Bronchial epithelial cell (primary cell): ENCODE data around the gene ERBB4. TPM values are rescaled to one million over a fixed set of nuclear protein-coding genes. Genes with fewer than 3 reads are reported as not detected.
"Not testable (repeated sequence)": the region's sequence is repeated elsewhere in the genome, so short reads cannot be mapped to it uniquely, and the experiment has no call there.

Experiments used
- DNase-seq: peaks from one replicate; pipeline ENCODE4 v3.0.0-alpha.2; 2010; ENCODE audit warnings: low read depth
- FAIRE-seq: peaks from 2 replicates; lab custom pipeline; 2011; peaks lifted over from hg19 to GRCh38; lab: Jason Lieb, UNC
- H3K27me3 ChIP-seq: 2 replicates; pipeline ENCODE4 v1.5.1; 2011; ENCODE audit warnings: low read length; ENCODE audit not compliant: control insufficient read depth, insufficient read depth
- H3K36me3 ChIP-seq: 2 replicates; pipeline ENCODE4 v1.5.1; 2011; ENCODE audit warnings: low read length; ENCODE audit not compliant: control insufficient read depth, insufficient read depth
- H3K4me3 ChIP-seq: 2 replicates; pipeline ENCODE4 v1.5.1; 2011; ENCODE audit warnings: mild to moderate bottlenecking, low read depth, low read length, control low read depth
- total RNA-seq: library from RNA; depleted of rRNA; stranded (reverse); fragments of >200 nt; gene quantifications from 2 replicates; pipeline ENCODE4 v1.2.1, GENCODE V29; 2014
- TF ChIP-seq, protein P1 (sequence below): IDR thresholded peaks from 2 replicates; pipeline ENCODE4 v1.5.1; 2011; ENCODE audit warnings: mild to moderate bottlenecking, moderate library complexity, low read length, control low read depth, inconsistent platforms; ENCODE audit not compliant: insufficient read depth, severe bottlenecking

Gene ERBB4
- total RNA-seq, 1 donor from 2014 or later, result under 0.01 TPM

DNA sequence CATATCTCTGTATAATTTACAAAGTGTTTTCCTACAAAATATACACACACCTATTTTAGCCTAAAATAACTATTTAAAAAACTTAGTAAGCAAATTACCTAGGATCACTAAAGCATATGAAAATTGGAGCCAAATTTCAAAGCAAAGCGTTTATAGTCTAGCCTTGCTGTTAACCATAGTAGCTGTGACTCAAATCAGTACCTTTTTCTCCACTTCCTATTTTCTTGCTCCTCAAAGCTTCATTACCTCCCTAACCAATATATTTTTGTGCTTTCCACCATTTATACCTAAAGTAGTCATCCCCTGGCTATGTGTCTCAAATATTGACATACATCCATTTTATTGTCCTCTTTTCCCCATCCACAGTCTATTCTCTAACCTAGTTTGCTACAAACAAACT is 73.1 kb downstream of the ERBB4 start:
- H3K4me3 ChIP-seq, result no peak overlapping the region
- TF ChIP-seq, protein P1, sequence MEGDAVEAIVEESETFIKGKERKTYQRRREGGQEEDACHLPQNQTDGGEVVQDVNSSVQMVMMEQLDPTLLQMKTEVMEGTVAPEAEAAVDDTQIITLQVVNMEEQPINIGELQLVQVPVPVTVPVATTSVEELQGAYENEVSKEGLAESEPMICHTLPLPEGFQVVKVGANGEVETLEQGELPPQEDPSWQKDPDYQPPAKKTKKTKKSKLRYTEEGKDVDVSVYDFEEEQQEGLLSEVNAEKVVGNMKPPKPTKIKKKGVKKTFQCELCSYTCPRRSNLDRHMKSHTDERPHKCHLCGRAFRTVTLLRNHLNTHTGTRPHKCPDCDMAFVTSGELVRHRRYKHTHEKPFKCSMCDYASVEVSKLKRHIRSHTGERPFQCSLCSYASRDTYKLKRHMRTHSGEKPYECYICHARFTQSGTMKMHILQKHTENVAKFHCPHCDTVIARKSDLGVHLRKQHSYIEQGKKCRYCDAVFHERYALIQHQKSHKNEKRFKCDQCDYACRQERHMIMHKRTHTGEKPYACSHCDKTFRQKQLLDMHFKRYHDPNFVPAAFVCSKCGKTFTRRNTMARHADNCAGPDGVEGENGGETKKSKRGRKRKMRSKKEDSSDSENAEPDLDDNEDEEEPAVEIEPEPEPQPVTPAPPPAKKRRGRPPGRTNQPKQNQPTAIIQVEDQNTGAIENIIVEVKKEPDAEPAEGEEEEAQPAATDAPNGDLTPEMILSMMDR, result no peak
- FAIRE-seq (no peak), DNase-seq (no peak)
- no peaks in the 10 kb centered on the region for H3K27me3 ChIP-seq
- no peaks in the 10 kb centered on the region for H3K36me3 ChIP-seq

DNA sequence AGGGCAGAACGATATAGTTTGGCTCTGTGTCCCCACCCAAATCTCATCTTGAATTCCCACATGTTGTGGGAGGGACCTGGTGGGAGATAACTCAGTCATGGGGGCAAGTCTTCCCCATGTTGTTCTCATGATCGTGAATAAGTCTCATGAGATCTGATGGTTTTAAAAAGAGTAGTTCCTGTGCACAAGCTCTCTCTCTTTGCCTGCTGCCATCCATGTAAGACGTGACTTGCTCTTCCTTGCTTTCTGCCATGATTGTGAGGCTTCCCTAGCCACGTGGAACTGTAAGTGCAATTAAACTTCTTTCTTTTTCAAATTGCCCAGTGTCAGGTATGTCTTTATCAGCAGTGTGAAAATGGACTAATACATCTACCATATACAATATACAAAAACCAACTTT is 76.9 kb downstream of the ERBB4 start:
- not testable (repeated sequence) for DNase-seq, FAIRE-seq, H3K4me3 ChIP-seq, H3K27me3 ChIP-seq, H3K36me3 ChIP-seq

DNA sequence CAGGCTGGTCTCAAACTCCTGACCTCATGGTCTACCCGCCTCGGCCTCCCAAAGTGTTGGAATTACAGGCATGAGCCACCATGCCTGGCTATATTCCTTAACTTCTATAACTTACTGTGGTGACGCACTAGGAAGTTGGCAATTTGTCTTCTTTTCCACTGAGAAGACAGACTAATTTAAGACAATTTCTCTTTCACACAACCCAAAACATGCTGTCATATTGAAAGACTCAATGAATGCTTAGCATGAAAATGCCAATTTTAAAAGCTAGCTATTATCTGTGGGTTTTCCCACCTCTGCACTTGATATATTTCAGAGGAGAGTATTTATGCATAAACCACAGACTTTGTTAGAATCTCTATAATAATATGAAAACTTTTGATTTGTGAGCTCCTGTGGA is 84.5 kb downstream of the ERBB4 start:
- Histone ChIP-seq H3K4me3 (no peak overlapping the region), H3K36me3 (no peaks in the 10 kb centered on the region), H3K27me3 (no peaks in the 10 kb centered on the region)
- no peak for DNase-seq
- TF ChIP-seq, protein P1, result no peak
- FAIRE-seq, result no peak

DNA sequence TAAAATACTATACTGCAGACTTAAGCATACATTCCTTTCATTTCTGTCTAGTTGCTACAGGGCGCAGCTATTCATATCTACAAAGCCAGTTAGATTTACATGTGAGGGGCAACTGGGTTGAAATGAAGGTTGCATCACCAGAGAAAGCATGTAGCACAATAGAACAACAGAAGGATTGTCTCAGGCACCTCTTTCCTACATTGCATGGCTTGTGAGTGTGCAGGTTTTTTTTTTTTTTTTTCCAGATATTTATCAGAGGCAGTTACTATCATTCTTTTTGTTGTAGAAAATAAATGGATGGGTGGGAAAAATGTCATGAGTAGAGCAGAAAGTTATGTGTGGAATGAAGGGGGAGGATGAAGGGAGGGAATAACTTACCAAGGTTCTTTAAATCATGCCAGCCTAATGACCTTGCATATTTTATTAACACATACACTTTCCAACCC is 86.8 kb downstream of the ERBB4 start:
- TF ChIP-seq, protein P1, result no peak
- peak; percentile 56 for DNase-seq
- Histone ChIP-seq H3K27me3 (no peaks in the 10 kb centered on the region), H3K4me3 (no peak overlapping the region), H3K36me3 (no peaks in the 10 kb centered on the region)
- no peak for FAIRE-seq

DNA sequence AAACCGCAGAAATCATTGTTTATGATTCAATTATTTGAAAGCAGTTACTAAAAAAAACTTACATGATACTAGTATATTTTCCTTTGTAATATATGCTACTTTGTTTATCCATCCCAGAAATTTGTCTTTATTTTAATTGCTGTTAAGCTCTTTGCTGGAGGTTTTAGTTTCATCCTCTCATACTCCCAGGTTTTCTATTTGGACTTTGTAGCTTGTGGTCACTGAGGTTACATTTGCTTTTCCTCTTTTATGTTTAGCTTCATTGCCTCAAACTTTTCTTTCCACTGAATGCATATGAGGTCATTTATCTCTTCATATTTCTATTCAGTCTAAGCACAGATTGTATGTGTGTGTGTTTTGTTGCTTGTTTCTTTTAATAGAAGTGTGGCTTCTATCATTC is 89.9 kb downstream of the ERBB4 start:
- FAIRE-seq (no peak), DNase-seq (no peak)
- TF ChIP-seq, protein P1, result no peak
- H3K36me3 ChIP-seq, result no peaks in the 10 kb centered on the region
- no peak overlapping the region for H3K4me3 ChIP-seq
- H3K27me3 ChIP-seq, result no peaks in the 10 kb centered on the region

DNA sequence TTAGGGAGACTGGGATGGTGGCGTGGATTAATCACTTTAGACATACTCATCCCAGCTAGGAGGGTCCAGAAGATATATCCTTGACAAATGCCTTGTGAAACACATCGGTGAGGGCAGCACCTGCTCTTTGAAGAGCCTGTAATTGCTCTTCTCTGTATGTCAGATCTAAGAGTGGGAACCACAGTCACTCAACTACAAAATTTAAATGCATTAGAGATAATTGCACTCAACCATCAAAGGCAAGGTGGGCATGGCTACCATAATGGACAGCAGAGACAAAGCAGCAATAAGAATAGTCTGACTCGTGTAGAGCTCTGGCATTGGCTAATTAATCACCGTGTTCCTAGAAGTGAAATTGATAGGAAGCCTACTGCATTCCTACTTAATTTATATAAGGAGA is 96.8 kb downstream of the ERBB4 start:
- TF ChIP-seq, protein P1, result no peak
- Histone ChIP-seq H3K4me3 (no peak overlapping the region), H3K36me3 (no peaks in the 10 kb centered on the region), H3K27me3 (no peaks in the 10 kb centered on the region)
- FAIRE-seq, result no peak
- no peak for DNase-seq
